ENCODE data around the gene COA3. TPM values are rescaled to one million over a fixed set of nuclear protein-coding genes. Genes with fewer than 3 reads are reported as not detected.

Gene COA3
- total and polyA plus RNA-seq, 12 donors: 55.6 to 231 (median 87.0) TPM

GRCh38 chr17:42751628-42752027 is 46.9 kb downstream of the COA3 start:
- peaks cover 0 to 13% of the 10 kb centered on the region in 2 donors for H3K4me1 ChIP-seq (replicated peaks in 1 of 2)
- WGBS, 4 donors: 62 to 73% (median 68%) methylated on average over 7 of the region's 7 CpGs
- peak in 1 of 7 donors; percentile 10 for DNase-seq

GRCh38 chr17:42750739-42751344 is 47.7 kb downstream of the COA3 start:
- H3K27me3 ChIP-seq: no peaks in the 10 kb centered on the region
- peaks cover 0 to 13% of the 10 kb centered on the region in 2 donors for H3K4me1 ChIP-seq (replicated peaks in 1 of 2)
- H3K36me3 ChIP-seq (replicated peaks in 1 of 2): no peaks in the 10 kb centered on the region
- TF ChIP-seq POLR2A (IDR thresholded peaks at IDR 0.05): no peak
- TF ChIP-seq, protein P1, sequence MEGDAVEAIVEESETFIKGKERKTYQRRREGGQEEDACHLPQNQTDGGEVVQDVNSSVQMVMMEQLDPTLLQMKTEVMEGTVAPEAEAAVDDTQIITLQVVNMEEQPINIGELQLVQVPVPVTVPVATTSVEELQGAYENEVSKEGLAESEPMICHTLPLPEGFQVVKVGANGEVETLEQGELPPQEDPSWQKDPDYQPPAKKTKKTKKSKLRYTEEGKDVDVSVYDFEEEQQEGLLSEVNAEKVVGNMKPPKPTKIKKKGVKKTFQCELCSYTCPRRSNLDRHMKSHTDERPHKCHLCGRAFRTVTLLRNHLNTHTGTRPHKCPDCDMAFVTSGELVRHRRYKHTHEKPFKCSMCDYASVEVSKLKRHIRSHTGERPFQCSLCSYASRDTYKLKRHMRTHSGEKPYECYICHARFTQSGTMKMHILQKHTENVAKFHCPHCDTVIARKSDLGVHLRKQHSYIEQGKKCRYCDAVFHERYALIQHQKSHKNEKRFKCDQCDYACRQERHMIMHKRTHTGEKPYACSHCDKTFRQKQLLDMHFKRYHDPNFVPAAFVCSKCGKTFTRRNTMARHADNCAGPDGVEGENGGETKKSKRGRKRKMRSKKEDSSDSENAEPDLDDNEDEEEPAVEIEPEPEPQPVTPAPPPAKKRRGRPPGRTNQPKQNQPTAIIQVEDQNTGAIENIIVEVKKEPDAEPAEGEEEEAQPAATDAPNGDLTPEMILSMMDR (IDR thresholded peaks at IDR 0.05): no peak
- intact Hi-C loops (cut with DNase I): no loop called here
- H3K27ac ChIP-seq: peak overlapping the region in 1 of 5 donors; percentile 40
- WGBS, 4 donors: 14 to 30% (median 23%) methylated on average over 2 to 3 of the region's 3 CpGs
- no peak overlapping the region for H3K4me3 ChIP-seq
- DNase-seq: no peak
- H3K9me3 ChIP-seq (replicated peaks in 1 of 3): no peaks in the 10 kb centered on the region

More at GRCh38 chr17:42751628-42752027, 46.9 kb downstream of the COA3 start:
- H3K27me3 ChIP-seq: no peaks in the 10 kb centered on the region
- no peaks in the 10 kb centered on the region for H3K9me3 ChIP-seq (replicated peaks in 1 of 3)
- no peak overlapping the region for H3K27ac ChIP-seq
- no peak overlapping the region for H3K4me3 ChIP-seq
- intact Hi-C loops (cut with DNase I): no loop called here
- TF ChIP-seq POLR2A (IDR thresholded peaks at IDR 0.05): no peak
- no peaks in the 10 kb centered on the region for H3K36me3 ChIP-seq (replicated peaks in 1 of 2)

GRCh38 chr17:42748908-42749798 is 49.4 kb downstream of the COA3 start:
- Histone ChIP-seq H3K27ac (peak overlapping the region in 2 of 5 donors; percentile 34 to 59), H3K36me3 (replicated peaks in 1 of 2) (no peaks in the 10 kb centered on the region), H3K9me3 (replicated peaks in 1 of 3) (no peaks in the 10 kb centered on the region), H3K4me3 (no peak overlapping the region), H3K27me3 (no peaks in the 10 kb centered on the region), H3K4me1 (replicated peaks in 1 of 2) (peaks cover 6 to 20% of the 10 kb centered on the region in 2 donors)
- no peak for TF ChIP-seq POLR2A (IDR thresholded peaks at IDR 0.05)
- TF ChIP-seq, protein P1 (IDR thresholded peaks at IDR 0.05): no peak
- 56 to 67% (median 61%) methylated on average over 11 of the region's 11 CpGs for WGBS, 4 donors
- no peak for DNase-seq
- intact Hi-C loops (cut with DNase I): no loop called here

- peak in 1 of 7 donors; percentile 13 for DNase-seq
- Histone ChIP-seq H3K9me3 (replicated peaks in 1 of 3) (no peaks in the 10 kb centered on the region), H3K4me1 (replicated peaks in 1 of 2) (peaks cover 14 to 28% of the 10 kb centered on the region in 2 donors), H3K4me3 (no peak overlapping the region), H3K36me3 (replicated peaks in 1 of 2) (no peaks in the 10 kb centered on the region), H3K27ac (peak overlapping the region in 2 of 5 donors; percentile 34 to 59), H3K27me3 (no peaks in the 10 kb centered on the region)
- intact Hi-C loops (cut with DNase I): no loop called here
- TF ChIP-seq, protein P1 (IDR thresholded peaks at IDR 0.05): no peak
- no peak for TF ChIP-seq POLR2A (IDR thresholded peaks at IDR 0.05)
- WGBS, 4 donors: 50 to 55% (median 54%) methylated on average over 7 of the region's 7 CpGs
Measured at GRCh38 chr17:42748202-42748907, 50.1 kb downstream of the COA3 start.

Small RNAs within 50 kb of the gene (microRNA-seq; reads per million reads assigned to microRNA genes)
- 0 to 0.38 (median 0.28) reads per million in 3 donors for gene MIR6781

Small RNAs within 50 kb of the gene (small RNA-seq; reads per million reads assigned to genes)
- gene HMGN2P15: 0 reads per million in 2 donors
- gene MIR6781: 0 reads per million in 2 donors

Other genes with a start within 250 kb of the COA3 start
- 1 to 10 TPM in 8 of 9 donors, under 1 TPM in 1; 0.60 to 3.0 (median 1.9) TPM for gene HSD17B1, start 245.8 kb downstream of the COA3 start, total RNA-seq
- gene HSD17B1, start 245.8 kb downstream of the COA3 start, polyA plus RNA-seq: 1 to 10 TPM in 2 of 3 donors, under 1 TPM in 1; 0.22 to 7.6 (median 3.6) TPM
- 100 to 1,000 TPM in 4 of 9 donors, 10 to 100 TPM in 5; 46.8 to 148 (median 67.8) TPM for gene COASY, start 236.6 kb downstream of the COA3 start, total RNA-seq
- 100 to 1,000 TPM in 2 of 3 donors, 10 to 100 TPM in 1; 65.5 to 192 (median 130) TPM for gene COASY, start 236.6 kb downstream of the COA3 start, polyA plus RNA-seq
- 10 to 100 TPM; 34.2 to 58.8 (median 47.0) TPM for gene MLX, start 231.6 kb downstream of the COA3 start, total RNA-seq
- gene MLX, start 231.6 kb downstream of the COA3 start, polyA plus RNA-seq: 10 to 100 TPM; 46.0 to 95.0 (median 52.6) TPM
- gene PSMC3IP, start 221.0 kb downstream of the COA3 start, total RNA-seq: 1 to 10 TPM in 8 of 9 donors, not detected in 1; 1.2 to 7.7 (median 1.9) TPM
- gene PSMC3IP, start 221.0 kb downstream of the COA3 start, polyA plus RNA-seq: 1 to 10 TPM; 3.1 to 3.9 (median 3.5) TPM
- 100 to 1,000 TPM in 1 of 9 donors, 10 to 100 TPM in 8; 57.6 to 167 (median 81.6) TPM for gene RETREG3, start 189.3 kb downstream of the COA3 start, total RNA-seq
- gene RETREG3, start 189.3 kb downstream of the COA3 start, polyA plus RNA-seq: 10 to 100 TPM; 27.1 to 30.6 (median 28.2) TPM
- 10 to 100 TPM; 22.9 to 90.0 (median 39.2) TPM for gene TUBG1, start 189.0 kb downstream of the COA3 start, total RNA-seq
- gene TUBG1, start 189.0 kb downstream of the COA3 start, polyA plus RNA-seq: 10 to 100 TPM; 30.5 to 70.3 (median 40.3) TPM
- gene TUBG2, start 139.4 kb downstream of the COA3 start, total RNA-seq: 10 to 100 TPM; 14.5 to 63.9 (median 43.7) TPM
- 10 to 100 TPM; 19.3 to 65.1 (median 49.6) TPM for gene TUBG2, start 139.4 kb downstream of the COA3 start, polyA plus RNA-seq
- gene PLEKHH3, start 121.7 kb downstream of the COA3 start, total RNA-seq: 10 to 100 TPM in 8 of 9 donors, 1 to 10 TPM in 1; 7.8 to 63.7 (median 45.3) TPM
- gene PLEKHH3, start 121.7 kb downstream of the COA3 start, polyA plus RNA-seq: 10 to 100 TPM in 2 of 3 donors, 1 to 10 TPM in 1; 1.8 to 73.2 (median 49.6) TPM
- gene CCR10, start 116.9 kb downstream of the COA3 start, total RNA-seq: 1 to 10 TPM in 6 of 9 donors, under 1 TPM in 3; 0.39 to 7.9 (median 3.3) TPM
- gene CCR10, start 116.9 kb downstream of the COA3 start, polyA plus RNA-seq: 1 to 10 TPM in 2 of 3 donors, under 1 TPM in 1; 0.31 to 3.6 (median 1.7) TPM
- gene CNTNAP1, start 116.2 kb downstream of the COA3 start, total RNA-seq: 10 to 100 TPM in 2 of 9 donors, 1 to 10 TPM in 7; 1.8 to 31.9 (median 4.0) TPM
- gene CNTNAP1, start 116.2 kb downstream of the COA3 start, polyA plus RNA-seq: 10 to 100 TPM in 1 of 3 donors, 1 to 10 TPM in 2; 1.6 to 12.5 (median 5.7) TPM
- gene EZH1, start 53.7 kb downstream of the COA3 start, total RNA-seq: 10 to 100 TPM; 17.6 to 49.1 (median 35.3) TPM
- gene EZH1, start 53.7 kb downstream of the COA3 start, polyA plus RNA-seq: 10 to 100 TPM; 23.6 to 29.4 (median 23.8) TPM
- gene RAMP2, start 37.5 kb downstream of the COA3 start, total RNA-seq: 10 to 100 TPM in 7 of 9 donors, 1 to 10 TPM in 2; 4.6 to 35.4 (median 16.1) TPM
- 10 to 100 TPM; 23.1 to 67.5 (median 37.9) TPM for gene RAMP2, start 37.5 kb downstream of the COA3 start, polyA plus RNA-seq
- 100 to 1,000 TPM in 1 of 9 donors, 10 to 100 TPM in 8; 43.2 to 135 (median 52.6) TPM for gene VPS25, start 25.3 kb downstream of the COA3 start, total RNA-seq
- 10 to 100 TPM; 25.7 to 63.4 (median 37.0) TPM for gene VPS25, start 25.3 kb downstream of the COA3 start, polyA plus RNA-seq
- under 1 TPM in 4 of 9 donors, not detected in 5; 0.18 to 0.46 (median 0.30) TPM for gene WNK4, start 18.1 kb downstream of the COA3 start, total RNA-seq
- under 1 TPM; 0.05 to 0.08 (median 0.07) TPM for gene WNK4, start 18.1 kb downstream of the COA3 start, polyA plus RNA-seq
- gene CNTD1, start 157 bp upstream of the COA3 start, total RNA-seq: 1 to 10 TPM in 2 of 9 donors, under 1 TPM in 2, not detected in 5; 0.28 to 8.2 (median 0.96) TPM
- gene CNTD1, start 157 bp upstream of the COA3 start, polyA plus RNA-seq: under 1 TPM; 0.24 to 0.32 (median 0.27) TPM
- gene BECN1, start 25.6 kb upstream of the COA3 start, total RNA-seq: 100 to 1,000 TPM in 5 of 9 donors, 10 to 100 TPM in 4; 70.1 to 235 (median 104) TPM
- 10 to 100 TPM; 27.0 to 76.6 (median 33.1) TPM for gene BECN1, start 25.6 kb upstream of the COA3 start, polyA plus RNA-seq
- 100 to 1,000 TPM in 3 of 9 donors, 10 to 100 TPM in 6; 45.8 to 136 (median 85.1) TPM for gene PSME3, start 34.7 kb upstream of the COA3 start, total RNA-seq
- gene PSME3, start 34.7 kb upstream of the COA3 start, polyA plus RNA-seq: 100 to 1,000 TPM in 1 of 3 donors, 10 to 100 TPM in 2; 18.5 to 149 (median 25.4) TPM
- gene AOC2, start 45.9 kb upstream of the COA3 start, total RNA-seq: 1 to 10 TPM in 6 of 9 donors, under 1 TPM in 3; 0.60 to 2.2 (median 1.4) TPM
- gene AOC2, start 45.9 kb upstream of the COA3 start, polyA plus RNA-seq: 1 to 10 TPM in 2 of 3 donors, under 1 TPM in 1; 0.95 to 1.6 (median 1.4) TPM
- gene AOC3, start 52.5 kb upstream of the COA3 start, total RNA-seq: 100 to 1,000 TPM in 2 of 9 donors, 10 to 100 TPM in 7; 21.6 to 133 (median 83.7) TPM
- gene AOC3, start 52.5 kb upstream of the COA3 start, polyA plus RNA-seq: 10 to 100 TPM; 32.4 to 63.9 (median 59.7) TPM
- under 1 TPM in 3 of 9 donors, not detected in 6; 0.11 to 0.18 (median 0.18) TPM for gene G6PC1, start 102.1 kb upstream of the COA3 start, total RNA-seq
- under 1 TPM in 1 of 3 donors, not detected in 2; 0.09 TPM for gene G6PC1, start 102.1 kb upstream of the COA3 start, polyA plus RNA-seq
- 10 to 100 TPM; 16.4 to 60.7 (median 35.1) TPM for gene AARSD1, start 165.8 kb upstream of the COA3 start, total RNA-seq
- gene AARSD1, start 165.8 kb upstream of the COA3 start, polyA plus RNA-seq: 100 to 1,000 TPM in 2 of 3 donors, 10 to 100 TPM in 1; 49.0 to 206 (median 121) TPM
- gene PTGES3L, start 181.4 kb upstream of the COA3 start, total RNA-seq: under 1 TPM in 3 of 9 donors, not detected in 6; 0.18 to 0.67 (median 0.28) TPM
- gene PTGES3L, start 181.4 kb upstream of the COA3 start, polyA plus RNA-seq: under 1 TPM; 0.61 to 0.72 (median 0.62) TPM
- 10 to 100 TPM; 14.3 to 29.7 (median 17.4) TPM for gene RUNDC1, start 181.9 kb upstream of the COA3 start, total RNA-seq
- 10 to 100 TPM in 2 of 3 donors, 1 to 10 TPM in 1; 7.6 to 20.6 (median 10.3) TPM for gene RUNDC1, start 181.9 kb upstream of the COA3 start, polyA plus RNA-seq
- 1,000 to 10,000 TPM in 3 of 9 donors, 100 to 1,000 TPM in 6; 356 to 1,636 (median 929) TPM for gene RPL27, start 199.7 kb upstream of the COA3 start, total RNA-seq
- 1,000 to 10,000 TPM; 1,877 to 2,291 (median 1,931) TPM for gene RPL27, start 199.7 kb upstream of the COA3 start, polyA plus RNA-seq
- 10 to 100 TPM; 38.4 to 72.9 (median 60.3) TPM for gene IFI35, start 208.1 kb upstream of the COA3 start, total RNA-seq
- gene IFI35, start 208.1 kb upstream of the COA3 start, polyA plus RNA-seq: 10 to 100 TPM; 44.1 to 91.4 (median 68.1) TPM
- gene VAT1, start 223.7 kb upstream of the COA3 start, total RNA-seq: 100 to 1,000 TPM; 280 to 744 (median 463) TPM
- 100 to 1,000 TPM; 177 to 311 (median 269) TPM for gene VAT1, start 223.7 kb upstream of the COA3 start, polyA plus RNA-seq
- gene RND2, start 226.5 kb upstream of the COA3 start, total RNA-seq: 1 to 10 TPM; 1.3 to 8.2 (median 4.0) TPM
- gene RND2, start 226.5 kb upstream of the COA3 start, polyA plus RNA-seq: 1 to 10 TPM; 2.4 to 6.3 (median 3.1) TPM

Data from adrenal gland (tissue), 12 donors.